GM12864 (cell line): ENCODE results near the gene CACNA2D3.

Source experiments
- DNase-seq: peaks from one replicate; pipeline ENCODE4 v3.0.0-alpha.2; 2011; ENCODE audit warnings: low read depth
- H3K4me3 ChIP-seq: 2 replicates; pipeline ENCODE4 v1.5.1; 2011; ENCODE audit warnings: mild to moderate bottlenecking, low read depth, low read length, control low read depth
- TF ChIP-seq, protein P1 (sequence below): IDR thresholded peaks from 2 replicates; pipeline ENCODE4 v1.5.1; 2011; ENCODE audit warnings: low read depth, mild to moderate bottlenecking, moderate library complexity, low read length, control low read depth, inconsistent platforms; ENCODE audit errors: missing control alignments

The CACNA2D3 gene

DNA sequence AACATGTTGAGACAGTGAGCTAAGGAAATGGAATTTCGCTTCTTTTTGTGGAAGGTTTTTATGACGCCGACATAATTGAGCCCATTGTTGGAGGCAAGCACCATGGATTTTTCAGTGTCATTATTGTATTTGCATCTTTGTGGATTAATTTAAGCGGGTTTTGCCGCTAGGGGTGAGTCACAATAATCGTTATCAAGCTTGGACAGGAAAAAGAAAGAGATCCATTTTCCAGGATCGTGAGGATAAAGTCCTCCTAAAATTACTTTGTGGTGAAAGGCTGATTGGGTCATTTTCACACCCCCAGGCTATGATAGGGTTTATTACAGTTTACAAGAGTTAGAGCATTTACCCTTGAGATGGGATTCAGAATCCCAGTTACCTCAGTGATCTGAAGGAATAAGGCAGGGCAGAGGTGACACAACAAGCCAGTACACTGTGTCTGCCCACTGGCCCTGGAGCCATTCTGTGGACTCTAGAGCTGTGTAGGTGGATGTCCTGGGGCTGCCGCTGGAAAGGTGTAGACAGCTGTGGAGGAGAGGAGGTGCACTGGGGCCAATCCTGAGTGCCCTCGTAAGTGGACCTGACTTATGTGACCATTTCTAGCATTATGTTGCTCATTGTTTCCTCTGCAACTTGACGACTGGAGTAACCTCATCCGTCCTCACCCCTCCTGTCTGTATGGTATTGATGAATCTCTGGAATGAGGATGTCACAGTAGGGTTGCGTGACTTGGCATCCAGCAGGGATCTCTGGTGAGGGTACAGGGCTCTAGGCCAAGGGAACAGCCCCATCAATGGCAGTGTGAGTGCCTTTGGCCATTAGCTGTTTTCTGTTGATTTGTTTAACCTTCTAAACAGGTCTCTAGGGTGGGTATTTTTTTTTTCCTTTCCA lies 435.4 kb downstream of the CACNA2D3 start:
- H3K4me3 ChIP-seq: no peak overlapping the region
- no peak for DNase-seq
- TF ChIP-seq, protein P1, sequence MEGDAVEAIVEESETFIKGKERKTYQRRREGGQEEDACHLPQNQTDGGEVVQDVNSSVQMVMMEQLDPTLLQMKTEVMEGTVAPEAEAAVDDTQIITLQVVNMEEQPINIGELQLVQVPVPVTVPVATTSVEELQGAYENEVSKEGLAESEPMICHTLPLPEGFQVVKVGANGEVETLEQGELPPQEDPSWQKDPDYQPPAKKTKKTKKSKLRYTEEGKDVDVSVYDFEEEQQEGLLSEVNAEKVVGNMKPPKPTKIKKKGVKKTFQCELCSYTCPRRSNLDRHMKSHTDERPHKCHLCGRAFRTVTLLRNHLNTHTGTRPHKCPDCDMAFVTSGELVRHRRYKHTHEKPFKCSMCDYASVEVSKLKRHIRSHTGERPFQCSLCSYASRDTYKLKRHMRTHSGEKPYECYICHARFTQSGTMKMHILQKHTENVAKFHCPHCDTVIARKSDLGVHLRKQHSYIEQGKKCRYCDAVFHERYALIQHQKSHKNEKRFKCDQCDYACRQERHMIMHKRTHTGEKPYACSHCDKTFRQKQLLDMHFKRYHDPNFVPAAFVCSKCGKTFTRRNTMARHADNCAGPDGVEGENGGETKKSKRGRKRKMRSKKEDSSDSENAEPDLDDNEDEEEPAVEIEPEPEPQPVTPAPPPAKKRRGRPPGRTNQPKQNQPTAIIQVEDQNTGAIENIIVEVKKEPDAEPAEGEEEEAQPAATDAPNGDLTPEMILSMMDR: no peak

DNA sequence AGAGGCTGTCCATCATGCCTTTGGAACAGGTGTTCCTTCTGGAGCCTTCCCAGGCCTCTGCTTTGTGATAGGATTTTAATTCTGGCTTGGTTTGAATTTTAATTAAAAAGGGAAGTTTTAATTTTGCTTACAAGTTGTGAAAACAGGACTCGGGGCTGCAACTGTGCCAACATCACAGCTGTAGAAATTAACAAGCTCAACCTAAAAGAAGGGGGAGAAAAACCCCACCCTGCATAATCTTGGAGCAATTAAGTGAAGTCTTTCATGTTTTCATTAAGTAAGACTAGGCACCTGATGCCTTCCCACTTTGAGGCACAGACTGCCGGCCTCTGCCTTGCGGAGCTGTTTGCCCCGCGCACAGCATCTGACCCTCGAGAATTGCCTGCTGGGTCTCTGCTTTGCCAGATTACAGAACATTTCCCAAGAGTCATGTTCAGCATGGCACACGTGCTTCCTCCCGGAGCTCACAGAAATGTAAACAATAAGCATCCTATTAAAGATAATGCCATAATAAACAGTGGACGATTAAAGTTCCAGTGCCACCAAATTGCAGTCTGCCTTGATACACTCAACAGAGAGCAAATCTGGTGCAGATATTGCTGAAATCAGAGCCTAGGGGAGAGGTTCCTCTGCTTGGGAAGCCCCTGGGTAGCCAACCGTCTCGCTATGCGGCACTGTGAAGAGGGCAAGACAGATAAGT lies 441.3 kb downstream of the CACNA2D3 start:
- no peak for DNase-seq
- TF ChIP-seq, protein P1: no peak
- no peak overlapping the region for H3K4me3 ChIP-seq

DNA sequence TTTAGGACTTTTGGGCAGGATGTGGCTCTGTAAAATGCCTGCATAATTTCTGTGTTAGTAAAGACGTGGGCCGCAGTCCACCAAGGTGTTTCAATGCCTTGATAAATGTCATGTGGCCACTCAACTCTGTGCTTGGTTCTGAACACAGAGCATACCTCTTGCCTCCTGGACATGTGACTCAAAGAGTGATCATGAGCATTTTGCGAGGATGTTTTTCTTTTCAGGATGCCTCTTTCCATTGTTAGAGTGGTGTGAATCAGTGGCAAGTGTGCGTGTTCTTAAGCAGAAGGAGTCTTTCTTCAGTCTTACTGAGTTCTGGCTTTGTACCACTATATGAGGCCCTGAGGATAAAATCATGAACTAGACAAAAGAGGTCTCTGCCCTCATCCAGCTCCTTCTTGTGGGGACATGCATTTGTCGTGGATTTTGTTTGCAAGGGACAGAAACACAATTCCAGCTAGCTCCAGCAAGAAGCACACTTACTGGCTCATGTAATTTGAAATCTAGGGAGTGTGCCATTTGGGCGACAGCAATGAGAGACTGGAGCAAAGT lies 442.1 kb downstream of the CACNA2D3 start:
- TF ChIP-seq, protein P1: no peak
- no peak for DNase-seq
- no peak overlapping the region for H3K4me3 ChIP-seq

DNA sequence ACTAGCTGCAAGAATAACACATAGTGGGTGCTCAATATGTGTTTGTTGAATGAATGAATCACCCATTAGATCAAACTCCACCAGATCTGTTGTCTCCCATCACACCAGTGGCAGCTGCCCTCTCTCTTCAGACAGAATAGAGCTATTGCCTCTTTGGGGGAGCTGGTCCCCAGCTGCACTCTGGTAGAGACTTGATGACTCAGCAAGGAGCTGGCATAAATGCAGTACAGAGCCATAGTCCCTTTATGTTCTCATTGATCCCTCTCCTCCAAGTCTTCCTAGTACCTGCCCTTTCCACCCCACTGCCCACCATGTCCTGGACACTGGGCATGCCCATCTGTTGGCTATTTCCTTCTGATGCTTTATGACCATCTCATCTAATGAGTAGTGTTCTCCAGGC lies 443.6 kb downstream of the CACNA2D3 start:
- no peak for DNase-seq
- H3K4me3 ChIP-seq: no peak overlapping the region
- TF ChIP-seq, protein P1: no peak

DNA sequence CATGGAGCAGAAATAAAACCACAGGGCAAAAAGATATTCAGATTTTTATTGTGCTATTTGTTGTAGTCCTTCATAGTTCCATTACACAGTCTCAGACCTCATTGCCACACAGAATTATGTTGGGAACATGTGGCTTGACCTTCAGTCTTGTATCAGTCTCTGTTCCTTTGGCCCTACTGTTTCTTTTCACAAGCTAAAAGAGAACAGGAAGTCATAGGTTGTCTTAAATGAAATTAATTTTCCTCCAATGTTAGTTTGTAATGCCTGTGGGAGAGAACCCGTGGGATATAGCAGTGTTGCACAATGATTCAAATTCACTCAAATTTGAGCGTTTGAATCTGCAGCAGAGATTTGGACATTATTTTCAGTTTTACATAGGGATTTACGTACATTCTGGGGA lies 445.6 kb downstream of the CACNA2D3 start:
- no peak overlapping the region for H3K4me3 ChIP-seq
- no peak for DNase-seq
- TF ChIP-seq, protein P1: no peak

DNA sequence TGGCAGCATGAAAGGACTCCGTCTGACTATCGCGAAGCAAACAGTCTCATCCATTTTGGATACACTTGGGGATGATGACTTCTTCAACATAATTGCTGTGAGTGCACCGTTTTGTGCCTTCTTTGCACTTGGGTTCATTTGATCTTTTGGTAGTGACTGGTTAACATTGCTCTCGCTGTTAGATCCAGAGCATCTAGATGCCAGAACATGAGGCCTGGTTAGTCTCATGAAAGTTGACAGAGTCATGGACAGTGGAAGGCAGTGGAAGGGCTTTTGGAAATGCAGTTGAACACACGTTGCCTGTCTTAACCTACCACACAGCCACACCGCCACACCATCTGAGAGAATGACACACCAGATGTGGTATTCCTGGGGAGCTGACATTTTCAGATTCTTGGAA lies 447.7 kb downstream of the CACNA2D3 start:
- TF ChIP-seq, protein P1: no peak
- DNase-seq: no peak
- no peak overlapping the region for H3K4me3 ChIP-seq
